Fibroblast of lung (primary cell): ENCODE results near the gene SCAF8.

Source experiments
- CTCF ChIP-seq, 2 donors: IDR thresholded peaks in 1 of 2; conservative IDR thresholded peaks in 1 of 2; 1 replicate in 1 of 2; 2 replicates in 1 of 2; pipeline ENCODE4 v1.5.1; 2011 to 2012; ENCODE audit warnings: low read length in 2 of 2, control low read depth in 1 of 2, inconsistent platforms in 1 of 2, low read depth in 1 of 2, mild to moderate bottlenecking in 1 of 2
- EZH2 ChIP-seq: IDR thresholded peaks from 2 replicates; pipeline ENCODE4 v1.5.1; 2012; ENCODE audit warnings: low read length, control low read depth, mild to moderate bottlenecking; ENCODE audit errors: missing control alignments

- TF ChIP-seq CTCF (conservative IDR thresholded peaks at IDR 0.05 in 1 of 2, IDR thresholded peaks at IDR 0.05 in 1 of 2; ENCODE audit: low read depth in 1 of 2, low read length in 2 of 2) (no peak), EZH2 (no peak)
Observed at GRCh38 chr6:154782193-154782592, 49.0 kb downstream of the SCAF8 start.
